ENCODE measurements around the gene CALD1.

Gene CALD1

GRCh38 chr7:134892963-134893362 lies 113.5 kb downstream of the CALD1 start:
- DNase-seq (ENCODE audit: low read depth in 2 of 2) = no peak

GRCh38 chr7:134893920-134894319 lies 114.5 kb downstream of the CALD1 start:
- DNase-seq (ENCODE audit: low read depth in 2 of 2) = no peak

- DNase-seq (ENCODE audit: low read depth in 2 of 2) = no peak
Measured at GRCh38 chr7:134894928-134895327, 115.5 kb downstream of the CALD1 start.

GRCh38 chr7:134896073-134896472 lies 116.6 kb downstream of the CALD1 start:
- DNase-seq (ENCODE audit: low read depth in 2 of 2) = no peak

- DNase-seq (ENCODE audit: low read depth in 2 of 2) = no peak
Measured at GRCh38 chr7:134897936-134898335, 118.5 kb downstream of the CALD1 start.

- DNase-seq (ENCODE audit: low read depth in 2 of 2) = no peak
Measured at GRCh38 chr7:134899729-134900128, 120.3 kb downstream of the CALD1 start.

GRCh38 chr7:134900166-134900982 lies 120.9 kb downstream of the CALD1 start:
- no peak for DNase-seq (ENCODE audit: low read depth in 2 of 2)

- no peak for DNase-seq (ENCODE audit: low read depth in 2 of 2)
Measured at GRCh38 chr7:134901389-134902020, 122.1 kb downstream of the CALD1 start.

- DNase-seq (ENCODE audit: low read depth in 2 of 2) = no peak
Measured at GRCh38 chr7:134902058-134902457, 122.6 kb downstream of the CALD1 start.

- no peak for DNase-seq (ENCODE audit: low read depth in 2 of 2)
Measured at GRCh38 chr7:134903073-134903790, 123.8 kb downstream of the CALD1 start.

- DNase-seq (ENCODE audit: low read depth in 2 of 2) = no peak
Measured at GRCh38 chr7:134905375-134905774, 125.9 kb downstream of the CALD1 start.

GRCh38 chr7:134907000-134907399 lies 127.6 kb downstream of the CALD1 start:
- no peak for DNase-seq (ENCODE audit: low read depth in 2 of 2)

GRCh38 chr7:134907639-134908038 lies 128.2 kb downstream of the CALD1 start:
- no peak for DNase-seq (ENCODE audit: low read depth in 2 of 2)

GRCh38 chr7:134908289-134908688 lies 128.9 kb downstream of the CALD1 start:
- no peak for DNase-seq (ENCODE audit: low read depth in 2 of 2)

- DNase-seq (ENCODE audit: low read depth in 2 of 2) = no peak
Measured at GRCh38 chr7:134910214-134910890, 130.9 kb downstream of the CALD1 start.

- no peak for DNase-seq (ENCODE audit: low read depth in 2 of 2)
Measured at GRCh38 chr7:134910968-134911367, 131.5 kb downstream of the CALD1 start.

GRCh38 chr7:134916171-134916883 lies 136.9 kb downstream of the CALD1 start:
- DNase-seq (ENCODE audit: low read depth in 2 of 2) = no peak

- no peak for DNase-seq (ENCODE audit: low read depth in 2 of 2)
Measured at GRCh38 chr7:134919240-134919641, 139.8 kb downstream of the CALD1 start.

- no peak for DNase-seq (ENCODE audit: low read depth in 2 of 2)
Measured at GRCh38 chr7:134920026-134920753, 140.8 kb downstream of the CALD1 start.

All from stimulated activated CD4-positive, alpha-beta T cell treated with anti-CD3 and anti-CD28 coated beads, Interleukin-1b, Interleukin-23, amount 100 ng/mL, for 1 hour (primary cell).